HEK293 (cell line): ENCODE data around the gene TMEM8B.

Source experiments
- CTCF ChIA-PET: fragments of 350-600 bp; formaldehyde crosslinking; extraction: SDS; loops from one replicate; lab custom pipeline; 2021; ENCODE audit warnings: antibody characterized with exemption; lab: Yijun Ruan, JAX
- POLR2A ChIA-PET: fragments of 300-600 bp; formaldehyde crosslinking; extraction: SDS; loops from one replicate; lab custom pipeline; 2020; ENCODE audit warnings: antibody characterized with exemption, inconsistent platforms; lab: Yijun Ruan, JAX
- H3K27ac ChIP-seq: fragments of 200-500 bp; sonication (Bioruptor generic); 2 replicates; pipeline ENCODE4 v1.5.1; 2014; ENCODE audit warnings: low read depth, low read length, control low read depth, inconsistent platforms; ENCODE audit errors: extremely low read depth
- H3K36me3 ChIP-seq, 2 experiments: fragments of 200-500 bp in 1 of 2; sonication (Bioruptor generic) in 1 of 2; 1 replicate in 1 of 2; 2 replicates in 1 of 2; pipeline ENCODE4 v1.5.1; 2014 to 2017; ENCODE audit warnings: inconsistent platforms in 2 of 2, low read length in 2 of 2; ENCODE audit not compliant: control insufficient read depth in 2 of 2, insufficient read depth in 1 of 2
- H3K4me1 ChIP-seq: fragments of 200-500 bp; sonication (Bioruptor generic); 2 replicates; pipeline ENCODE4 v1.5.1; 2014; ENCODE audit warnings: mild to moderate bottlenecking, low read length, inconsistent platforms; ENCODE audit not compliant: control insufficient read depth, insufficient read depth
- H3K4me3 ChIP-seq: 2 replicates; pipeline ENCODE4 v1.5.1; 2011; ENCODE audit warnings: low read depth, mild to moderate bottlenecking, control low read depth, low read length, moderate library complexity
- H3K9me3 ChIP-seq: fragments of 200-500 bp; sonication (Bioruptor generic); 2 replicates; pipeline ENCODE4 v1.5.1; 2014; ENCODE audit warnings: low read depth, low read length, inconsistent platforms; ENCODE audit not compliant: control insufficient read depth, insufficient read depth
- EGR2 ChIP-seq: fragments of 450-650 bp; formaldehyde crosslinking; IDR thresholded peaks from 2 replicates; pipeline ENCODE4 v1.5.1; 2016; ENCODE audit warnings: low read depth, missing biosample characterization, missing genetic modification characterization
- MEIS1 ChIP-seq: sonication (generic); formaldehyde crosslinking; IDR thresholded peaks from 2 replicates; pipeline ENCODE4 v1.8.1; 2022; ENCODE audit warnings: missing genetic modification reagents, mild to moderate bottlenecking, borderline replicate concordance
- PRDM2 ChIP-seq: fragments of 450-650 bp; formaldehyde crosslinking; IDR thresholded peaks from 2 replicates; pipeline ENCODE4 v1.5.1; 2016; ENCODE audit warnings: missing biosample characterization, missing genetic modification characterization, borderline replicate concordance
- TSHZ1 ChIP-seq: fragments of 450-650 bp; formaldehyde crosslinking; IDR thresholded peaks from 2 replicates; pipeline ENCODE4 v1.5.1; 2016; ENCODE audit warnings: missing biosample characterization, missing genetic modification characterization, borderline replicate concordance
- ZNF138 ChIP-seq: fragments of 450-650 bp; formaldehyde crosslinking; IDR thresholded peaks from 2 replicates; pipeline ENCODE4 v1.5.1; 2016; ENCODE audit warnings: missing biosample characterization, missing genetic modification characterization, borderline replicate concordance
- ZNF214 ChIP-seq: fragments of 450-650 bp; formaldehyde crosslinking; IDR thresholded peaks from 2 replicates; pipeline ENCODE4 v1.5.1; 2017; ENCODE audit warnings: missing biosample characterization, mild to moderate bottlenecking, missing genetic modification characterization, borderline replicate concordance
- ZNF311 ChIP-seq: fragments of 450-650 bp; formaldehyde crosslinking; IDR thresholded peaks from 2 replicates; pipeline ENCODE4 v1.5.1; 2017; ENCODE audit warnings: missing biosample characterization, missing genetic modification characterization, borderline replicate concordance
- ZNF366 ChIP-seq: fragments of 450-650 bp; formaldehyde crosslinking; conservative IDR thresholded peaks from 2 replicates; pipeline ENCODE4 v1.5.1; 2016; ENCODE audit warnings: missing biosample characterization, missing genetic modification characterization
- ZNF416 ChIP-seq: fragments of 450-650 bp; formaldehyde crosslinking; IDR thresholded peaks from 2 replicates; pipeline ENCODE4 v1.5.1; 2016; ENCODE audit warnings: missing biosample characterization, missing genetic modification characterization
- ZNF513 ChIP-seq: fragments of 450-650 bp; IDR thresholded peaks from 2 replicates; pipeline ENCODE4 v1.5.1; 2018; ENCODE audit warnings: missing biosample characterization, missing genetic modification characterization
- ZNF571 ChIP-seq: fragments of 450-650 bp; formaldehyde crosslinking; IDR thresholded peaks from 2 replicates; pipeline ENCODE4 v1.5.0; 2017; ENCODE audit warnings: missing biosample characterization, missing genetic modification characterization
- ZNF777 ChIP-seq: fragments of 450-650 bp; formaldehyde crosslinking; IDR thresholded peaks from 2 replicates; pipeline ENCODE4 v1.5.1; 2017; ENCODE audit warnings: missing biosample characterization, missing genetic modification characterization, borderline replicate concordance
- ZSCAN30 ChIP-seq: fragments of 450-650 bp; IDR thresholded peaks from 2 replicates; pipeline ENCODE4 v1.5.1; 2018; ENCODE audit warnings: missing biosample characterization, mild to moderate bottlenecking, missing genetic modification characterization, moderate library complexity
- TF ChIP-seq, protein P1 (sequence below): fragments of 450-650 bp; formaldehyde crosslinking; IDR thresholded peaks from 2 replicates; pipeline ENCODE4 v1.5.1; 2016; ENCODE audit warnings: missing biosample characterization, missing genetic modification characterization

The TMEM8B gene

GRCh38 chr9:35859310-35859989 lies 30.4 kb downstream of the TMEM8B start (continued):
- TF ChIP-seq, protein P1, sequence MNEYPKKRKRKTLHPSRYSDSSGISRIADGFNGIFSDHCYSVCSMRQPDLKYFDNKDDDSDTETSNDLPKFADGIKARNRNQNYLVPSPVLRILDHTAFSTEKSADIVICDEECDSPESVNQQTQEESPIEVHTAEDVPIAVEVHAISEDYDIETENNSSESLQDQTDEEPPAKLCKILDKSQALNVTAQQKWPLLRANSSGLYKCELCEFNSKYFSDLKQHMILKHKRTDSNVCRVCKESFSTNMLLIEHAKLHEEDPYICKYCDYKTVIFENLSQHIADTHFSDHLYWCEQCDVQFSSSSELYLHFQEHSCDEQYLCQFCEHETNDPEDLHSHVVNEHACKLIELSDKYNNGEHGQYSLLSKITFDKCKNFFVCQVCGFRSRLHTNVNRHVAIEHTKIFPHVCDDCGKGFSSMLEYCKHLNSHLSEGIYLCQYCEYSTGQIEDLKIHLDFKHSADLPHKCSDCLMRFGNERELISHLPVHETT (tag by site-specific recombination): no peak
- no peak for TF ChIP-seq ZNF366 (tag by site-specific recombination)

- Histone ChIP-seq H3K4me1 (no peaks in the 10 kb centered on the region), H3K27ac (no peak overlapping the region), H3K36me3 (no peaks in the 10 kb centered on the region), H3K4me3 (no peak overlapping the region), H3K9me3 (no peaks in the 10 kb centered on the region)
- ChIA-PET CTCF (interaction anchor here (0.5 to 1.5 kb wide), 3 partner anchors 15 to 22 kb away, joined by 3 to 5 read pairs (median 3); no protein-coding TSS in a partner anchor), POLR2A (no interaction called here)
- TF ChIP-seq ZNF777 (tag by site-specific recombination): no peak
- TF ChIP-seq ZNF214: no peak
- no peak for TF ChIP-seq MEIS1 (CRISPR knock-in tag)
- TF ChIP-seq ZNF138 (tag by site-specific recombination): no peak
- no peak for TF ChIP-seq EGR2 (tag by site-specific recombination)
- no peak for TF ChIP-seq ZNF311 (tag by site-specific recombination)
- TF ChIP-seq TSHZ1 (tag by site-specific recombination): no peak
- no peak for TF ChIP-seq ZNF416
- no peak for TF ChIP-seq ZSCAN30 (tag by site-specific recombination)
- TF ChIP-seq ZNF513 (tag by site-specific recombination): no peak
- TF ChIP-seq PRDM2 (tag by site-specific recombination): no peak
- no peak for TF ChIP-seq ZNF571 (tag by site-specific recombination)
Observed at GRCh38 chr9:35859990-35860339, 30.9 kb downstream of the TMEM8B start.
